HG03520 (cell line): ENCODE measurements around the gene MGAT5.
A peak's percentile ranks its signal among the peaks of the same experiment; 100 is the strongest.

Experiments used
- ATAC-seq: cut with Tn5 transposase; IDR thresholded peaks from one replicate; pipeline ENCODE4 v1.9.1; 2021; ENCODE audit warnings: mild to moderate bottlenecking, moderate library complexity; ENCODE audit not compliant: unreplicated experiment

MGAT5 gene

DNA sequence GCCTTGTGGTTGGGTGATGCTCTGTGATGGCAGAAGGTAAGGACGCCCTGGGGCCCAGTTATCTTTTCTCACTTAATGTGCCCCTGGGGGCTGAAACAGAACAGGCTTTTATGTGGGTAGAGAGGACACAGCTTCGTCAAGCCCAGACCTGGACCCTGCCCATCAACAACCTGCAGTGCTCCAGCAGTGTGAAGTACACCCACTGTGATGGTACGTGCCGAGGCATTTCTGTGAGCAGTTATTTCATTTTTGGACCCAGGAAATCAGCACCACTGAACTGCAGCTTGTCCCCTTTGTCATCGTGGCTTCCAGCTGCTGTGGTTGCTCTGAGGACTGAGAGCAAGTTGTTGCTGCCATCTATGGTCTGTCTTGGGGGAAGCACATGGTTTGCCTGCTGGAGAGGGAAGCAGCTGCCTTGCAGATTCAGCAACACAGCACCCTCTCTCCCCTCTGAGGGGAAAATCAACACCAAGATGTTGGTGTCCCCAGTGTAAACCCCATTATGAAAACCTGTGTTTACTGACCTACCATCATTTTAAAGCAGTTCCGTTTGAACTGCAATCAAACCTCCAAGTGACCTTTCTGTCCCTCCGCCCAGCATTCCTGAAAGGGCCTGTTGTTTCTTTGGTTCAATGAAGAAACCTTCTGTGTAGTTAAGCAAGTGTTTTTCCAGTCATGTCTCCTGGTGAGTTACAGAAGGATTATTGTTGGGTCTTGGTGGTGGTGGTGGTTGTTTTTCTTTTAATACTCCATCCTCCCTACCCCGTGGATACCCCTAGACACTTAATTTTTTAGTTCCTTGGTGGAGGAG is 158.2 kb downstream of the MGAT5 start:
- ATAC-seq, result peak; percentile 98

DNA sequence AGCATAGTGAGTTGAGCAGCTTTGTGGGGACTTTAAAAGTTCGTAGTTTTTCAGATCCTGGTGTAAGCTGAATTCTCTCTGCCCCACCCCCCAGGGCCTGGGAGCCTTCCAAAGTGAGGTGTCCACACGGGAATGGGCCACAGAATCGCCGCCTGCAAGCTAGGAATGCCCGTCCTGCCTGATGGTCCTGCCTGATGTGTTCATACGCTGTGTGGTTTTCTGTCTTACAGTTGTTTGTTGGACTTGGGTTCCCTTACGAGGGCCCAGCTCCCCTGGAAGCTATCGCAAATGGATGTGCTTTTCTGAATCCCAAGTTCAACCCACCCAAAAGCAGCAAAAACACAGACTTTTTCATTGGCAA is 158.7 kb downstream of the MGAT5 start:
- ATAC-seq, result no peak

DNA sequence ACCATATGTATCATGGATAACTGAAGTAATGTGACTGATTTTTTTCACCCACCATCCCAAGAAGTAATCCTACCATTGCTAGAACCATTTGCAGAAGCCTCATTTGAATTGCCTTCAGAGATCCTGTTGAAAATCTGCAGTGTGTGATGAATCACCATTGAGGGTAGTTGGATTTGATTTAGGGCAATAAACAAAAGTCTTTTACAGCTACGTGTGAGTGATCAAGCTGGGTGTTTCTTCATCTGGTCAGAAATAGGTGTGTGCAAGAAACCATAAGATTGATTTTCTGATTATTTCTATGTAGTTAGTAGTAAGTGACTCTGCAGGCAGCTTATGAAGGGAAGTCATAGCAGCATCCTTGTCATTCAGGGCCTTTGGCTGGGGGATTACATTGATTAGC is 159.6 kb downstream of the MGAT5 start:
- no peak for ATAC-seq

DNA sequence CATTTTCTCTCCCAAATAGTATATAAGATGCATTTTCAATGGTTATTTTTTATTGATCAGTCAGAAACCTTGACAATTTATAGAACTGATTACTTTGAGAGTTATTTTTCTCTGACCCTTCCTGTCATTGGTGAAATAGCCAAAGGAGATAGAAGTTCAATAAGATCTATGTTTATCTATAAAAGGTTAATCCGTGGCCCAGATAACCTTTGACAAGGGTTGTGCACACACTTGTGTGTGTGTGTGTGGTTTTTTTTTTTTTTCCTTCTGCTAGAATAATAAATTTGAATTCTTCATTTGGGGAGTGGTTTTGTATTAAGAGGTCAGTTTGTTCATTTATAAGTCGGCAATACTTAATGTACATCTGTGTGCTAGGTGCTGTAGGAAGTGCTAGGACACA is 160.0 kb downstream of the MGAT5 start:
- no peak for ATAC-seq

DNA sequence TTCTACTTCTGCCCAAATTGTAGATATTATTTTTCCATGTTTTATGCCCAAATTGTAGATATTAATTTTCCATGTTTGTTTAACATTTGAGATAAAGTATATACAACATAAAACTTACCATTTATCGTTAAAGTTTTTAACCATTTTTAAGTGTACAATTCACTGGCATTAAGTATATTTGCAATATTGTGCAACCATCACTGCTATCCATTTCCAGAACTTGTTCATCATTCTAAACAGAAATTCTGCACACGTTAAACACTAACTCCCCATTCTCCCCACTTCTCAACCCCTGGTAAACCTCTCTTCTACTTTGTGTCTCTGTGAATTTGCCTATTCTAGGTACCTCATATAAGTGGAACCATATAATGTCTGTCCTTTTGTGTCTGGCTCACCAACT is 162.1 kb downstream of the MGAT5 start:
- ATAC-seq, result no peak

DNA sequence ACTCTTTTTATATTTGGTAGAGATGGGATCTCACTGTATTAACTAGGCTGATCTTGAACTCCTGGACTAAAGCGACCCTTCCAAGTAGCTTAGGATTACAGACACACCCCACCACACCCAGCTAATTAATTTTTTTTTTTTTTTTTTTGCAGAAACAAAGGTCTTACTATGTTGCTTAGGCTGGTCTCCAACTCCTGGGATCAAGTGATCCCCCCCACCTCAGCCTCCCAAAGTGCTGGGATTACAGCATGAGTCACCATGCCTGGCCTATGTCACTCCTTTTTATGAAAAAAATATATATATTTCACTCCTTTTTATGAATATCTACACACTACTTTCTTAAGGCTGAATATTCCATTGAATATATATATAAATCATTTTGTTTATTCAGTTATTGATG is 162.8 kb downstream of the MGAT5 start:
- ATAC-seq, result no peak

DNA sequence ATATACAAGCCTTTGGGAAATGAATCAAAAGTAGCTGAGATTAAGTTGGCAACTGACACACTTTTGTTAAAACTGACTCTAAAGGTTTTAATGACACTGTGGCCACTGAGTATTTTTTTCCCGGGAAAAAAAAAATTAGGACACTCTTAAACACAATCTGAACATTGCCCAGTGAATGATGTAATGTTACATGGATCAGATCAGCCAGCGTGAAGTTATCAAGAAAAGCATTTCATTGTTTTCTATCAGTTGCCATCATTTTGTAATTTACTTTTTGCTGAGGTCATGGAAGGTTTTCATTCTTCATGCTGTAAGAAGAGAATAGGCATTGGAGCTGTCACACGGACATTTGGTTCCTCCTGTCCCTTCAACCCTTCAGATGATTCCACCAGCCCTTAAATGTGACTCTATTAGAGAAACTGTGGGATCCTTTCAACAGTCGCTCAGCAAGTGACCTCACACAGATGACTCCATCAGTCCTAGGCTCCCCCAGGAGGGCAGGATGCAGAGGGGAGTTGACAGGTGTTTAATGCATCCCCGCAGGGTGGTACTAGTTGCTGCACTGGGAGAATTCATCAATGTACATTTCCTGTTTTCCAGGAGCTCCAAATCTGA is 164.2 kb downstream of the MGAT5 start:
- no peak for ATAC-seq

DNA sequence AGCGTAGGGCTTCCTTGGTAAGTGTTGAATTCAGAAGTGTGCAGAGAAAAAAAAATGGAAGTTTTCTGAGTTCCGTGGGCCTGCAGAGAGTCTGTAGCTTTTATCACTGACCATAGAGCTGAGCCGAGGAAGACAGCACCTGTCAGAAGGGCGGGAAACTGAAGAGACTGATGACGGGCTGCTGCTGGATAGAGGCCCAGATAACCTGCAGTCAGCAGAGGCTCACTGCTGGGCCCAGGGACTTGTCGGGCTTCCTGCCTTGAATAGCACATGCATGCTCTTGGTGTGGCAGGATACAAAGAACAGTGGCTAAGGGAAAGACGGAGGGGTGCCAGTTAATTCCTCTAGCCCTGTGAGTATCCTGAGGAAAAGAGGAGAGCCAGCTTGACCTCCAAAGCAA is 166.4 kb downstream of the MGAT5 start:
- ATAC-seq, result no peak

DNA sequence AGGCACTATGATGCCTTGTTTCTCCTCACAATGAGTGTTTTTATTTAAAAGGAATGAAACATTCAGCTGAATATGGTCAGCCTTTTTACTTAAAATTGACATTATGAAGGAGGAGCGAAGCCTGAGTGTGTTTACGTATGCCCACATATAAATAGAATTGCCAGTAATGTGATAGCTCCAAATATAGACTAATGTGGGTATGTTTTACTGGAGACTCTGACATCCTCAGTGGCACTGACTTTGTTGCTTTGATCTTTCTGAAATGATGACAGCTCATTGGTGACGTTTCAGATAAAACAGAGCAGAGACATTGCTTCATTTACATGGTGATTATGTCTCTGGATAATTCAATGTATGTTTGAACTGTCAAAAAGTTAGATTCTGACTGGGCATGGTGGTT is 167.0 kb downstream of the MGAT5 start:
- no peak for ATAC-seq

DNA sequence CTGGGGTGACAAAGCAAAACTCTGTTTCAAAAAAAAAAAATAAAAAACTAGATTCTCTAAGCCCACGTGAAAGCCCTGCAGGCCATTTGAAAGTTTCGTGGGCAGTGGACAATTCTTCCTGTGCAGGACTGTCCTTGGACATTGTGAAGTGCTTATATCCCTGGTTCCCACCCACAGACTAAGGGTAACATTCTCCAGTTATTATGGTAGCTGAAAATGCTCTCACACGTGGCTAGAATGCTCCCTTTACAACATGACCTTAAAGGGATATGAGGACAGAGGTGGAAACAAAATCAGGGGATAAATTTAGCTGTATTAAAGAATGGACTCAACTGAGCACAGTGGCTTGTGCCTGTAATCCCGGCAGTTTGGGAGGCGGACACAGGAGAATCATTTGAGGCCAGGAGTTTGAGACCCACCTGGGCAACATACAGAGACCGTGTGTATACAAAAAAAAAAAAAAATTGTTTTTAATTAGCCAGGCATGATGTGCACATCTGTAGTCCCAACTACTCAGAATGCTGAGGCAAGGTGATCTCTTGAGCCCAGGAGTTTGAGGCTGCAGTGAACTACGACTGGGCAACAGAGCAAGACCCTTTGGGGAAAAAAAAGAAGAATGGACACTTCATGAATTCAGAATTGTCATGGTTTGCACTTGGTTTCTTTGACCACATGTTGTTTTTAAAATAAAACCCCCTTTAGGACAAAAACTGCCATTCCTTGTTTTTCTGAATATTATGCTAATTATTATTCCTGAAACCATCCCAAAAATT is 167.9 kb downstream of the MGAT5 start:
- no peak for ATAC-seq

DNA sequence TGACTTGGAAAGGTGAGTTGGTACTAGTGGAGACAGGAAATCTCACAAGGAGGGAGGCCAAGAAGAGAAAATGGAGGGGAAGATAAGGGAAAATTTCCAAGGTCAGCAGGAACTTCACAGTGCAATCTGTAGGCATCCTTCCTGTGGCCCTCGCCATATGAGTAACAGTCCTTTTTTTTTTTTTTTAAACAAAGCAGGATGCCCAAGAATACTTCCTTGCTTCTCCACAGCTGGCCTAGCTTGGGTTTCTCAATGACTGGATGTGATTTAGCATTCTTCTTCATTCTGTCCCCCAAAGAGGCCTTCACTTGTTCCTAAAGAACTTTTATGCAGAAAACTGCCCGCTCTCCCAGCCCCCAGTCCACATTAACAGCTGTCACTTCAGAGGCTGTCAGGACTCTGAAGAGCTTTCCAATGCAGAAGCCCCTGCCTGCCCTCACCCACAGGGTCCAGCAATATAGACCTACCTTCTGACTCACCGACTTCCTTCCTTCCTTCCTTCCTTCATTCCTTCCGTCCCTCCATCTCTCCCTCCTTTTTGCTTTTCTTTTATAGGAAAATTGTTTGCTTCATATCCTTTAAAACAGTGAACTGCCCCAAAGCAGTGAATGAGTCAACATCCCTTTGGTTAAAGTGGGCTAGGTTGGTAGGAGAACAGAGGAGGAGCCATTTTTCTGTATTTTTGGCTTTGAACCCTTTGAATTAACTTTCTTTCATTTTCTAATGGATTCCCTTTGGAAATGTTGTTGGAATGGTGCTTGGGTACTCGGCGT is 172.0 kb downstream of the MGAT5 start:
- ATAC-seq, result no peak

DNA sequence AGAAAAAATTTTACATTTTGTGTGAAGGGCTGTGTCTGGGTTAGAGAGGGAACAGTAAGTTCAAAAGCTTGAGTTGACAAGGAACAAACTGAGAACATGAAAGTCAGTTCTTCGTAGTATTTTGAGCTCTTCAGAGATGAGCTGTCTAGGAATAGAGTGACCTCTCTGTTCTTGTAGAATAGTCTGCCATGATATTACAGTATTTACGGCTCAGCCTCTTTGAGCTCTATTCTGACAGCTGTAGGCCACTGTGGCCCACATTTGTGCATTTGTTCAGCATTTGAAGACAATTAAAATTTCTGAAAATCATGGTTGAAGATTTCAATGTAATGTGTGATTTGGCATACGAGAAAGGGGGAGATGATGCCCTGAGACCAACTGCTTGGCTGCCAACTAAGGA is 172.8 kb downstream of the MGAT5 start:
- no peak for ATAC-seq

DNA sequence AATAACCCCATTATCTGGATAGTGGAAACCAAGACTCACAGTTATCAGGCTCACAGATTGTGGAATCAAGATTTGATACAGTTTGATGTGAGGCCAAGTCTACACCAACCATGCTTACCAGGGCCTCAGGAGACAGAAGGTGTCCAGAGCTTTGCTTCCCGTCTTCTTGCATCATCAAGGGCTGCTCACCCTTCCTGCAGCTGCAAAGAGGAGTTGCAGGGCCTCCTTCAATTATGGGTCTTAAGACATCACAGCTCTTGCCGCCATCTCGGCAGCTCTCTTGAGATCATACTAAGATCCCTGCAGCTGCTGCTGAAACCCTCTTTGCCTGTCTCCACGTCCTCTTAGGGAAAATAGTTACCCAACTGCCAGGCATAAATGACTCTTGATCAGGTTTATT is 176.0 kb downstream of the MGAT5 start:
- ATAC-seq, result no peak

DNA sequence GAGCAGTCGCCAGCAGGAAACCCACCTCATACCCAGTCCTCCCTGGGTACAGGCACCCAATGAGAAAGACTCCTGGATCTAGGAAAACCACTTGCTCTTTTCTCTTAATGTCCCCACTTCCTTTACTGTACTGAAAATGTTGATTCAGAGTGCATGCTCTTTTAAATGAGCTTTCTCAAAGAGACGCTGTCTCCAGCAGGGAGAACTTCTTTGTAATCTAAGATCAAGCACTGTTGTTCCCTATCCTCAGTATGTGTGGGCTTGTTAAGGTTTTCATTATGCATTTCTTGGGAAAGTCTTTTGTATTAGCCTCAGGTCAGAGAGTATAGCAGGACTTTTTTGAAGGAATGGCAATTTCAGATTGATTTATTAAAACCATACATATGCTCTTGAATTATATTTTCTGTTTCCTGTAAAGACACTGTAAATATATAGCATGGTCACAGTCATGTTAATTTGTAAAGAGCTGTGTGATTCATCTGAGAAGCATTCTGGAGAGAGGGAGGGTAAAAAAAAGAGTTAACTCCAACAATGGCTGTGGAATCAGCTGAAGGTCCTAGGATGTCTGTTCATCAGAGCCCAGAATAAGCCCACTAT is 178.1 kb downstream of the MGAT5 start:
- ATAC-seq, result no peak

DNA sequence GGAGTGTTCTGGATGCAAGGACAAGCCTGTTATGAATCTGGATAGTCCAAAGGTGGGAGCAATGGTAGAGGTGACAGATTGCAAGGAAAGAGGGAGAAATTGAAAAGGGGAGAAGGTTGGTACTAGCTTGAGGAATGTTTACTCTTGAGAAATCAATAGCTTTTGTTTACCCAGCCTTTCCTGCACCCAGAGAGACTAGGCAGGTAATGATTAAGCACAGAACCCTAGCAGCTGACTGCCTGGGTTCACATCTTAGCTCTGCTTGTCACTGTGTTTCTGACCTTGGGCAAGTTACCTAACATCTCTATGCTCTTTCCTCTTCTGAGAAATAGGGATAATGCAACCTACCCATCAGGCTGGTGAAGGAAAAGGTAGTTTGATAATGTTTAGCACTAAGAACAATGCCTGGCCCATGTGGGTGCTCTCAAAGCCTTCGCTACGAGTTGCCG is 178.6 kb downstream of the MGAT5 start:
- no peak for ATAC-seq

DNA sequence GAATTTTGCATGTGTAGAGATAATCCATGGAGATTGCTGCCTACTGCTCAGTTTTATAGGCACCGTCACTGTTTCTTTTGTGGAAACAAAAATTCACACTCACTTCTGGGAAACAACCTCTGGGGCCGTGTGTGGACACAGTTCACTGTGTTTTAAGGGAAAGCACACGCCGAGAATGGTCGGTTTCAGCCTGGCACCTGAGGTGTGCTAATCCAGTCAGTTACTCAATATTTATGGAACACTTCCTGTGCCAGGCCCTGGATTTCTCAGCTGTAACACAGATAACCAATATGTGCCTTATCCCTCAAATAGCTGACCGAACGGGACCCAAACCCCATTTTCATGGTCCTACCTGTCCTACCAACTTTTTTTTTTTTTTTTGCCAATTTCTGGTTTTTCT is 179.6 kb downstream of the MGAT5 start:
- no peak for ATAC-seq

DNA sequence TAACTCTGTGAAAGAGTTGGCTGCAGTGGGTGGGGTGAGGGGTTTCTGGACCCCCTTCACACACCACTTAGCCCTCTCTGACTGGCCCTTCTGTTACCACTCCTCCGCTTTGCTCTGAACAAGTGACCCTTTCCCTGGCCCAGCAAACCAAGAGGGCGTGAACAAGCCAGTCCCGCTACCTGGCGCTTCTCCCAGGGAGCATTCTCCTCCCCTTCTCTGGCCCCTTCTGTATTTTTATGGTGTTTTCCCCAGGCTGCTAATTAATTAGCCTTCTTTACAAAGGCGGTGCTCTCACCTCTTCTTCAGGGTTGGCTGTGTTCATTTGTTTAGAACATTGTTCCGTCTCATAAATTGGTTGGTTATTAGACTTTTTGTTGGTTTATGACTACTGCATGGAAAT is 180.1 kb downstream of the MGAT5 start:
- ATAC-seq, result no peak

DNA sequence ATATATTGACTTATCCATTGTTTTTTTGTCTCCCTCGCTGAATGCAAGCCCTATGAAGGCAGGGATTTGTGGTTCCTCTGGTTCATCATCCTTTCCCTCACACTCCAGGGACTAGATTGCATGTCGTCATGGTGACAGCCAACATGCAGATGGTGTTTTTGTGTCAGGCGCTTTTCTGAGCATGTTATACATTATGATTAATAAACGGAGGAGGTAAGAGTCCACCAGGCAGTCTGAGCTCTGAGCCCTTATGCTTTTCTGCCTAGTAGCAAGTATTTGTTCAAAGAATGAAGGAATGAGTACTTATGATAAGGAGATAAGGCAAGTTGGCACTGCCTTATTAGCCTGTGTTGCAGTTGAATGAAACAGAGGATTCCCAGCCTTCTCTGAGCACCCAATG is 181.6 kb downstream of the MGAT5 start:
- ATAC-seq, result no peak

DNA sequence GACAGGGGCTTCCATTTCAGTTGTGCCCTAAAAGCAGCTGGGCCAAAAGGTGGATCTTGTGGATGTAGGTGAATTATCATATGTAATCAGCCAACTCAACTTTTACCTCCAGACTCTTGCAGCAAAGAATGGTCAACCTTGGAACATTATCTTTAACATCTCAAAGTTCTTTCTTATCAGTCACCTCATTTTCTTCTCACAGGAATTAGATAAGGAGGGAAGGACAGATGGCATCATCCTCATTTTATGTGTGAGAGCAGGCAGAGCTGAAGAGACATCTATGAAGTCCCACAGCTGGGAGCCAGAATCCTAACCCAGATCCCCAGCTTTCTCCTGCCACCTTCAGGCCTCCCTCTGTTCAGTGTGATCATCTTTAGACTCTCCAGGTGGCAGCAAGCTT is 182.1 kb downstream of the MGAT5 start:
- ATAC-seq, result no peak

DNA sequence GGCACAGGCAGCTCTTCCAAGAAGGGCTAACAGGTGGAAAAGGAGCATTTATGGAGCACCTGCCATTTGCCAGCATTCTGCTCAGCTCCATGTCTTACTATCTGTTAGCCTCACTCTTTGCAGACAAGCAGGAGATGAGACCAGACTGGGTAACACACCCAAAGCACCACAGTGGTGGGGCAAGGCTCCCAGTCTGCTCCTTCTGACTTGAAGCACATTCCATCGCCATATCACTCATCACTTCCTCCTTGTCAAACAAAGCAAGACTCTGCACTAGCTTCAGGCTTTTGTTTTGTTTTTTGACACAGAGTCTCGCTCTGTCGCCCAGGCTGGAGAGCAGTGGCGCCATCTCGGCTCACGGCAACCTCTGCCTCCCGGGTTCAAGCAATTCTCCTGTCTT is 182.8 kb downstream of the MGAT5 start:
- ATAC-seq, result no peak

DNA sequence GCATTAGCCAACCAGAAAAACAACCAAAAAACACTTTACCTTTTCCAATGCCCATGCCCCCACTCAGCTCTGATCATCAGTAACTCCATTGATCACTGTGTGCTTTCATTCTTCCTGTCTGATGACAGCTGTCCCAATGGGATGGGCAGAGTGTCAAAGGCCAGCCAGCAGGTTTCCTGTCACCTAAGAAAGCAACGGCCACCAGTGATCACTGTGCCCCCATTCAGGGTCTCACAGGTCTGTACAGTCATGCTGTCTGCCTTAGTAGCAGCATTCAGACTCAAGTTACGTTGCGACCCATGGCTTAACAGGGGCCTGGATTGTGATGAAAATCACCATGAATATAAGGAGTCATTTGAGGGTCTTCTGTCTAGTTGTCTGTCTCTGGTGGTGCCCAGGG is 184.5 kb downstream of the MGAT5 start:
- no peak for ATAC-seq
